Heart left ventricle (tissue), 16 donors: ENCODE data around the gene ADAMTS12. TPM values are rescaled to one million over a fixed set of nuclear protein-coding genes. Genes with fewer than 3 reads are reported as not detected.

Source experiments
- ATAC-seq, 4 donors: fragments of 200-7000 bp; cut with Tn5 transposase; one replicate each; pipeline ENCODE4 v1.9.1; 2020 to 2022; ENCODE audit warnings: moderate library complexity in 4 of 4, mild to moderate bottlenecking in 3 of 4, moderate number of reproducible peaks in 1 of 4
- DNase-seq, 5 donors: peaks; one replicate each; pipeline ENCODE4 v3.0.0-alpha.2; 2020
- H3K27ac ChIP-seq, 12 donors: fragments of 200-600 bp; sonication (generic) in 4 of 12; one replicate each; pipeline versions ENCODE4 v1.5.0 to v1.8.0; 2016 to 2022; ENCODE audit warnings: mild to moderate bottlenecking in 2 of 12
- H3K27me3 ChIP-seq, 9 donors: fragments of 200-600 bp; sonication (generic) in 2 of 9; one replicate each; pipeline versions ENCODE4 v1.5.1 to v1.8.0; 2016 to 2022; ENCODE audit warnings: mild to moderate bottlenecking in 3 of 9
- H3K36me3 ChIP-seq, 9 donors: fragments of 200-600 bp; sonication (generic) in 2 of 9; one replicate each; pipeline versions ENCODE4 v1.5.0 to v1.8.0; 2018 to 2022; ENCODE audit warnings: mild to moderate bottlenecking in 2 of 9
- H3K4me1 ChIP-seq, 12 donors: fragments of 200-600 bp; sonication (generic) in 4 of 12; one replicate each; pipeline versions ENCODE4 v1.5.0 to v1.8.0; 2016 to 2022; ENCODE audit warnings: mild to moderate bottlenecking in 3 of 12
- H3K4me3 ChIP-seq, 12 donors: fragments of 200-600 bp; sonication (generic) in 4 of 12; one replicate each; pipeline versions ENCODE4 v1.5.0 to v1.8.0; 2017 to 2022; ENCODE audit warnings: mild to moderate bottlenecking in 9 of 12, moderate library complexity in 4 of 12
- H3K9me3 ChIP-seq, 12 donors: fragments of 200-600 bp; sonication (generic) in 4 of 12; one replicate each; pipeline versions ENCODE4 v1.5.0 to v1.8.0; 2016 to 2022; ENCODE audit warnings: mild to moderate bottlenecking in 1 of 12
- POLR2A ChIP-seq, 2 donors: fragments of 450-650 bp; IDR thresholded peaks; one replicate each; pipeline ENCODE4 v1.6.1; 2017; ENCODE audit warnings: antibody characterized with exemption in 2 of 2, mild to moderate bottlenecking in 2 of 2, moderate library complexity in 2 of 2
- WGBS, 4 donors: extraction: QIAGEN DNeasy Blood & Tissue Kit in 2 of 4; methylation state at CpG; one replicate each; pipeline versions ENCODE4 v1.1.5 to v1.1.7; 2013 to 2018; 5-methylcytosine and 5-hydroxymethylcytosine counted together
- intact Hi-C, 10 donors: fragments of 100-400 bp; cut with DNase I; formaldehyde crosslinking; loops; one replicate each; pipeline versions ENCODE4 v1.11.1 to v1.14.2; 2022
- polyA plus RNA-seq, 2 donors: library from polyadenylated mRNA; stranded (reverse); fragments of 200-250 nt; gene quantifications; one replicate each; pipeline ENCODE4 v1.2.3, GENCODE V29; 2013
- total RNA-seq, 9 donors: library from RNA; depleted of rRNA in 2 of 9; stranded (reverse); fragments of >200 nt in 2 of 9; fragmentation: NEBNext Ultra II Directional in 3 of 9; extraction: Animal tissue kit (Norgen Biotek cat#: 25700) in 3 of 9; gene quantifications; one replicate each; pipeline versions ENCODE4 v1.1.0 to v1.2.4, GENCODE V29; 2016 to 2023
- TF ChIP-seq, protein P1 (sequence below), 12 donors: fragments of 200-600 bp; sonication (generic) in 4 of 12; IDR thresholded peaks; one replicate each; pipeline versions ENCODE4 v1.5.0 to v1.8.0; 2018 to 2022; ENCODE audit warnings: antibody characterized with exemption in 12 of 12, mild to moderate bottlenecking in 5 of 12
- donor health status: ischemic (EF 13 %, LVEDD 7.1; RV severe dilation, severe dysfunction).
- donor health status: healthy with polysubstance abuse.
- donor health status: DM: no; HTN: yes; CAD: no.
- donor health status: DM: no; HTN: no; CAD: no.
- donor health status: ischemic (EF 25% LVEDD 6.9; RV normal size, moderate dysfunction).
- donor health status: ischemic (EF 25% LVEDD 5.7; RV mildly dilated, moderate dysfunction).
- donor health status: healthy.
- donor health status: DM: yes; HTN: yes; CAD: no.
- donor health status: ischemic (EF 35%, LVEDD 5.7; RV mildly dilated, moderate dysfunction).
- donor health status: nonischemic (EF 11% LVEDD 7.7; RV severe dilation, severe dysfunction).
- donor health status: DM: yes; HTN: yes; CAD: no.
- donor health status: PGD.
- donor health status: ischemic (EF 29% LVEDD 5.4; RV normal size, mild dysfunction).
- donor health status: nonischemic (EF 23%, LVEDD 6.1; RV moderate dilation, normal function).

ADAMTS12 gene
- total and polyA plus RNA-seq, 11 donors: 0.72 to 4.7 (median 1.7) TPM

DNA sequence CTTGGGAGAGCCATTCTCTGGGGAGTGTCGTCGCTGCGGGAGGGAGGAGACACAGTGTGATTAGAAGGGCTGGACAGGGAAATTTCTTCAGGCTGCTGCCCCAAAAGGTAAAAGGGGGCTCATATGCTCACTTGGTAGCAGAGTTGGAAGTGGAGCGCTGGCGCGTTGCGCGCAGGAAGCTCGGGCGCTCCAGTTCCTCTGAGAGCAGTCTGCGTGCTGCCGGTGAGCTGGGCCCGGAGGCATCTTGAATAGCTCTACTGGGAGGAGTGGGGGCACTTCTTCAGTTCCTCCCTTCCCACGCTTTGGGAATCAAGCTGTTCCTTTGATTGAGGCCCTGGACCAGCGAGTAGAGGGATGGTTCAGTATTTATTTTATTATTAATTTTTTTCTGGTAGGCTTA, 47.1 kb upstream of the ADAMTS12 start:
- no peak for ATAC-seq
- 16 to 34% (median 20%) methylated on average over 15 of the region's 15 CpGs for WGBS, 4 donors
- H3K4me1 ChIP-seq: peaks cover 0 to 24% (median 8%) of the 10 kb centered on the region in 12 donors
- DNase-seq: peak in 1 of 5 donors; percentile 53
- no peaks in the 10 kb centered on the region for H3K9me3 ChIP-seq
- no peak for TF ChIP-seq POLR2A (IDR thresholded peaks at IDR 0.05)
- TF ChIP-seq, protein P1, sequence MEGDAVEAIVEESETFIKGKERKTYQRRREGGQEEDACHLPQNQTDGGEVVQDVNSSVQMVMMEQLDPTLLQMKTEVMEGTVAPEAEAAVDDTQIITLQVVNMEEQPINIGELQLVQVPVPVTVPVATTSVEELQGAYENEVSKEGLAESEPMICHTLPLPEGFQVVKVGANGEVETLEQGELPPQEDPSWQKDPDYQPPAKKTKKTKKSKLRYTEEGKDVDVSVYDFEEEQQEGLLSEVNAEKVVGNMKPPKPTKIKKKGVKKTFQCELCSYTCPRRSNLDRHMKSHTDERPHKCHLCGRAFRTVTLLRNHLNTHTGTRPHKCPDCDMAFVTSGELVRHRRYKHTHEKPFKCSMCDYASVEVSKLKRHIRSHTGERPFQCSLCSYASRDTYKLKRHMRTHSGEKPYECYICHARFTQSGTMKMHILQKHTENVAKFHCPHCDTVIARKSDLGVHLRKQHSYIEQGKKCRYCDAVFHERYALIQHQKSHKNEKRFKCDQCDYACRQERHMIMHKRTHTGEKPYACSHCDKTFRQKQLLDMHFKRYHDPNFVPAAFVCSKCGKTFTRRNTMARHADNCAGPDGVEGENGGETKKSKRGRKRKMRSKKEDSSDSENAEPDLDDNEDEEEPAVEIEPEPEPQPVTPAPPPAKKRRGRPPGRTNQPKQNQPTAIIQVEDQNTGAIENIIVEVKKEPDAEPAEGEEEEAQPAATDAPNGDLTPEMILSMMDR (IDR thresholded peaks at IDR 0.05): no peak
- H3K4me3 ChIP-seq: no peak overlapping the region
- intact Hi-C loops: loop anchor here in 5 of 10 donors (10.0 kb wide), 2 partner anchors 464 to 504 kb away; no protein-coding TSS in a partner anchor
- H3K27me3 ChIP-seq: peaks cover 19 to 76% (median 51%) of the 10 kb centered on the region in 9 donors
- H3K36me3 ChIP-seq: no peaks in the 10 kb centered on the region
- no peak overlapping the region for H3K27ac ChIP-seq

DNA sequence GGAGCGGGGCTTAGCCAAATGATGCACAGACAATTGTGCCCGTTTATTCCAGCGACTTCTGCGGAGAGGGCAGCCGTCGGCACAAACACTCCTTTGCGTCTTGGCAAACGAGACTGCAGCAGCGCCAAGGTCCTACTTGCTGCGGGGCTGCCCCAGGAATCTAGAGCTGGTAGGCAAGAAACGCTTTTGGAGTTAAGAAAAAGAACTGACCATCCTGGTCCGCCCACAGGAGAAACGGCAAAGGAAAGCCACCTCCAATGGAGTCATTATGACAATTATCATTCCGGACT, 46.7 kb upstream of the ADAMTS12 start:
- Histone ChIP-seq H3K4me1 (peaks cover 0 to 24% (median 8%) of the 10 kb centered on the region in 12 donors), H3K4me3 (no peak overlapping the region), H3K27ac (no peak overlapping the region), H3K9me3 (no peaks in the 10 kb centered on the region), H3K27me3 (peaks cover 19 to 73% (median 51%) of the 10 kb centered on the region in 9 donors), H3K36me3 (no peaks in the 10 kb centered on the region)
- intact Hi-C loops: loop anchor here in 5 of 10 donors (10.0 kb wide), 2 partner anchors 464 to 504 kb away; no protein-coding TSS in a partner anchor
- ATAC-seq: no peak
- TF ChIP-seq, protein P1 (IDR thresholded peaks at IDR 0.05): no peak
- TF ChIP-seq POLR2A (IDR thresholded peaks at IDR 0.05): no peak
- no peak for DNase-seq
- 20 to 32% (median 27%) methylated on average over 14 of the region's 14 CpGs for WGBS, 4 donors

DNA sequence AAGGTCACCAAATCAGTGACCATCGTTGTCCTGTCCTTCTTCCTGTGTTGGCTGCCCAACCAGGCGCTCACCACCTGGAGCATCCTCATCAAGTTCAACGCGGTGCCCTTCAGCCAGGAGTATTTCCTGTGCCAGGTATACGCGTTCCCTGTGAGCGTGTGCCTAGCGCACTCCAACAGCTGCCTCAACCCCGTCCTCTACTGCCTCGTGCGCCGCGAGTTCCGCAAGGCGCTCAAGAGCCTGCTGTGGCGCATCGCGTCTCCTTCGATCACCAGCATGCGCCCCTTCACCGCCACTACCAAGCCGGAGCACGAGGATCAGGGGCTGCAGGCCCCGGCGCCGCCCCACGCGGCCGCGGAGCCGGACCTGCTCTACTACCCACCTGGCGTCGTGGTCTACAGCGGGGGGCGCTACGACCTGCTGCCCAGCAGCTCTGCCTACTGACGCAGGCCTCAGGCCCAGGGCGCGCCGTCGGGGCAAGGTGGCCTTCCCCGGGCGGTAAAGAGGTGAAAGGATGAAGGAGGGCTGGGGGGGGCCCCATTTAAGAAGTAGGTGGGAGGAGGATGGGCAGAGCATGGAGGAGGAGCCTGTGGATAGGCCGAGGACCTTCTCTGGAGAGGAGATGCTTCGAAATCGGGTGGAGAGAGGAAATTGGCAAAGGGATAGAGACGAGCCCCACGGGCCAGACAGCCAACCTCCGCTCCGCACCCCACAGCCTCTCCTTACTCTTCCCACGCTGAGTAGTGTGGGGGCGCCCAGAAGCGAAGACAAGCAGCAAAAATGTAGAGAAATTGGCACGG, 46.1 kb upstream of the ADAMTS12 start:
- intact Hi-C loops: loop anchor here in 5 of 10 donors (10.0 kb wide), 2 partner anchors 463 to 503 kb away; no protein-coding TSS in a partner anchor
- DNase-seq (peak in 1 of 5 donors; percentile 48), ATAC-seq (no peak)
- no peaks in the 10 kb centered on the region for H3K36me3 ChIP-seq
- no peaks in the 10 kb centered on the region for H3K9me3 ChIP-seq
- no peak overlapping the region for H3K27ac ChIP-seq
- no peak for TF ChIP-seq POLR2A (IDR thresholded peaks at IDR 0.05)
- TF ChIP-seq, protein P1 (IDR thresholded peaks at IDR 0.05): no peak
- peaks cover 19 to 69% (median 51%) of the 10 kb centered on the region in 9 donors for H3K27me3 ChIP-seq
- H3K4me1 ChIP-seq: peaks cover 0 to 24% (median 8%) of the 10 kb centered on the region in 12 donors
- WGBS, 4 donors: 15 to 28% (median 23%) methylated on average over 42 to 54 of the region's 54 CpGs
- H3K4me3 ChIP-seq: no peak overlapping the region

DNA sequence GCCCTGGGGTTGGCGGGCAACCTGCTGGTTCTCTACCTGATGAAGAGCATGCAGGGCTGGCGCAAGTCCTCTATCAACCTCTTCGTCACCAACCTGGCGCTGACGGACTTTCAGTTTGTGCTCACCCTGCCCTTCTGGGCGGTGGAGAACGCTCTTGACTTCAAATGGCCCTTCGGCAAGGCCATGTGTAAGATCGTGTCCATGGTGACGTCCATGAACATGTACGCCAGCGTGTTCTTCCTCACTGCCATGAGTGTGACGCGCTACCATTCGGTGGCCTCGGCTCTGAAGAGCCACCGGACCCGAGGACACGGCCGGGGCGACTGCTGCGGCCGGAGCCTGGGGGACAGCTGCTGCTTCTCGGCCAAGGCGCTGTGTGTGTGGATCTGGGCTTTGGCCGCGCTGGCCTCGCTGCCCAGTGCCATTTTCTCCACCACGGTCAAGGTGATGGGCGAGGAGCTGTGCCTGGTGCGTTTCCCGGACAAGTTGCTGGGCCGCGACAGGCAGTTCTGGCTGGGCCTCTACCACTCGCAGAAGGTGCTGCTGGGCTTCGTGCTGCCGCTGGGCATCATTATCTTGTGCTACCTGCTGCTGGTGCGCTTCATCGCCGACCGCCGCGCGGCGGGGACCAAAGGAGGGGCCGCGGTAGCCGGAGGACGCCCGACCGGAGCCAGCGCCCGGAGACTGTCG, 45.4 kb upstream of the ADAMTS12 start:
- 26 to 45% (median 36%) methylated on average over 24 to 54 of the region's 54 CpGs for WGBS, 4 donors
- no peaks in the 10 kb centered on the region for H3K36me3 ChIP-seq
- H3K9me3 ChIP-seq: no peaks in the 10 kb centered on the region
- peaks cover 0 to 24% (median 8%) of the 10 kb centered on the region in 12 donors for H3K4me1 ChIP-seq
- ATAC-seq (peak in 1 of 4 donors; percentile 11), DNase-seq (peak in 1 of 5 donors; percentile 35)
- intact Hi-C loops: loop anchor here in 5 of 10 donors (10.0 kb wide), 2 partner anchors 462 to 502 kb away; no protein-coding TSS in a partner anchor
- peak overlapping the region in 11 of 12 donors; percentile 6 to 55 (median 38) for H3K4me3 ChIP-seq
- H3K27ac ChIP-seq: no peak overlapping the region
- TF ChIP-seq POLR2A (IDR thresholded peaks at IDR 0.05): no peak
- TF ChIP-seq, protein P1 (IDR thresholded peaks at IDR 0.05): no peak
- H3K27me3 ChIP-seq: peaks cover 19 to 65% (median 50%) of the 10 kb centered on the region in 9 donors
